Colonic mucosa (tissue), 4 donors: ENCODE measurements around the gene CELSR1. TPM values are rescaled to one million over a fixed set of nuclear protein-coding genes. Genes with fewer than 3 reads are reported as not detected.

Experiments used
- DNase-seq: peaks from one replicate; pipeline ENCODE4 v3.0.0-alpha.2; 2020
- H3K27ac ChIP-seq: fragments of 200-600 bp; one replicate; pipeline ENCODE4 v1.8.0; 2021
- H3K27me3 ChIP-seq: fragments of 200-600 bp; one replicate; pipeline ENCODE4 v1.8.0; 2021
- H3K36me3 ChIP-seq: fragments of 200-600 bp; one replicate; pipeline ENCODE4 v1.8.0; 2021
- H3K4me1 ChIP-seq: fragments of 200-600 bp; one replicate; pipeline ENCODE4 v1.8.0; 2021; ENCODE audit warnings: mild to moderate bottlenecking
- H3K4me3 ChIP-seq: fragments of 200-600 bp; one replicate; pipeline ENCODE4 v1.8.0; 2021
- H3K9ac ChIP-seq, 2 donors: one replicate each; pipeline ENCODE4 v1.7.0; 2013; ENCODE audit warnings: control low read depth in 2 of 2, low read depth in 2 of 2, low read length in 2 of 2
- H3K9me3 ChIP-seq: fragments of 200-600 bp; one replicate; pipeline ENCODE4 v1.8.0; 2021
- CTCF ChIP-seq: fragments of 200-600 bp; IDR thresholded peaks from one replicate; pipeline ENCODE4 v1.8.0; 2022; ENCODE audit warnings: antibody characterized with exemption, mild to moderate bottlenecking
- intact Hi-C: fragments of 100-400 bp; cut with DNase I; formaldehyde crosslinking; loops from one replicate; pipeline ENCODE4 v1.14.1; 2022
- total RNA-seq, 2 donors: library from RNA; stranded (reverse); fragmentation: NEBNext Ultra II Directional in 1 of 2; extraction: Animal tissue kit (Norgen Biotek cat#: 25700) in 1 of 2; gene quantifications; one replicate each; pipeline ENCODE4 v1.2.1, GENCODE V29; 2021
- donor health status: healthy.
- donor health status: DM: no; HTN: no; CAD: no.
- donor health status: DM: no; HTN: no; CAD: no.

The CELSR1 gene
- total RNA-seq, 2 donors from 2014 or later = 2.7 to 7.8 TPM

GRCh38 chr22:46417769-46418168 is 119.7 kb downstream of the CELSR1 start:
- no peak for DNase-seq
- Histone ChIP-seq H3K27ac (no peak overlapping the region), H3K4me1 (no peaks in the 10 kb centered on the region), H3K9me3 (no peaks in the 10 kb centered on the region), H3K36me3 (no peaks in the 10 kb centered on the region), H3K4me3 (no peak overlapping the region), H3K9ac (no peak overlapping the region), H3K27me3 (no peaks in the 10 kb centered on the region)
- TF ChIP-seq CTCF = no peak
- intact Hi-C loops = no loop called here

GRCh38 chr22:46416891-46417580 is 120.4 kb downstream of the CELSR1 start:
- intact Hi-C loops = no loop called here
- Histone ChIP-seq H3K9me3 (no peaks in the 10 kb centered on the region), H3K4me3 (no peak overlapping the region), H3K36me3 (no peaks in the 10 kb centered on the region), H3K27ac (no peak overlapping the region), H3K9ac (no peak overlapping the region), H3K4me1 (no peaks in the 10 kb centered on the region), H3K27me3 (no peaks in the 10 kb centered on the region)
- TF ChIP-seq CTCF = no peak
- DNase-seq = no peak

- intact Hi-C loops = no loop called here
- Histone ChIP-seq H3K27me3 (no peaks in the 10 kb centered on the region), H3K9me3 (no peaks in the 10 kb centered on the region), H3K4me3 (no peak overlapping the region), H3K27ac (no peak overlapping the region), H3K9ac (no peak overlapping the region), H3K36me3 (no peaks in the 10 kb centered on the region), H3K4me1 (no peaks in the 10 kb centered on the region)
- TF ChIP-seq CTCF = no peak
- DNase-seq = no peak
Measured at GRCh38 chr22:46416520-46416871, 120.9 kb downstream of the CELSR1 start.

GRCh38 chr22:46415776-46416519 is 121.5 kb downstream of the CELSR1 start:
- DNase-seq = no peak
- H3K27me3 ChIP-seq = no peaks in the 10 kb centered on the region
- H3K27ac ChIP-seq = no peak overlapping the region
- H3K36me3 ChIP-seq = no peaks in the 10 kb centered on the region
- no peak overlapping the region for H3K4me3 ChIP-seq
- intact Hi-C loops = no loop called here
- TF ChIP-seq CTCF = no peak
- H3K4me1 ChIP-seq = no peaks in the 10 kb centered on the region
- H3K9ac ChIP-seq = no peak overlapping the region
- H3K9me3 ChIP-seq = no peaks in the 10 kb centered on the region

GRCh38 chr22:46414704-46415103 is 122.7 kb downstream of the CELSR1 start:
- no peaks in the 10 kb centered on the region for H3K36me3 ChIP-seq
- no peak for DNase-seq
- no peaks in the 10 kb centered on the region for H3K4me1 ChIP-seq
- H3K9ac ChIP-seq = no peak overlapping the region
- H3K9me3 ChIP-seq = no peaks in the 10 kb centered on the region
- no peaks in the 10 kb centered on the region for H3K27me3 ChIP-seq
- no peak overlapping the region for H3K4me3 ChIP-seq
- TF ChIP-seq CTCF = no peak
- intact Hi-C loops = no loop called here
- H3K27ac ChIP-seq = no peak overlapping the region
